HEK293T (cell line): Measurements from ENCODE around the gene MYO7A.

Experiments used
- ARNT ChIP-seq: fragments of 450-650 bp; IDR thresholded peaks from 2 replicates; pipeline ENCODE4 v1.6.1; 2017; ENCODE audit warnings: mild to moderate bottlenecking
- BHLHE40 ChIP-seq: fragments of 450-650 bp; IDR thresholded peaks from 2 replicates; pipeline ENCODE4 v1.6.1; 2016; ENCODE audit warnings: mild to moderate bottlenecking, moderate library complexity, borderline replicate concordance
- CTBP1 ChIP-seq: fragments of 450-650 bp; IDR thresholded peaks from 2 replicates; pipeline ENCODE4 v1.6.1; 2016; ENCODE audit warnings: borderline replicate concordance
- ELF4 ChIP-seq: fragments of 450-650 bp; IDR thresholded peaks from 2 replicates; pipeline ENCODE4 v1.6.1; 2017; ENCODE audit warnings: antibody characterized with exemption
- FOXK2 ChIP-seq: fragments of 450-650 bp; IDR thresholded peaks from 2 replicates; pipeline ENCODE4 v1.6.1; 2016; ENCODE audit warnings: mild to moderate bottlenecking
- FOXM1 ChIP-seq: fragments of 450-650 bp; IDR thresholded peaks from 2 replicates; pipeline ENCODE4 v1.6.1; 2017; ENCODE audit warnings: mild to moderate bottlenecking, borderline replicate concordance
- HDGF ChIP-seq: fragments of 450-650 bp; IDR thresholded peaks from 2 replicates; pipeline ENCODE4 v1.6.1; 2017; ENCODE audit warnings: antibody characterized with exemption, borderline replicate concordance
- L3MBTL2 ChIP-seq: fragments of 450-650 bp; conservative IDR thresholded peaks from 2 replicates; pipeline ENCODE4 v1.6.1; 2016; ENCODE audit warnings: mild to moderate bottlenecking
- LEF1 ChIP-seq: fragments of 450-650 bp; IDR thresholded peaks from 2 replicates; pipeline ENCODE4 v1.6.1; 2017; ENCODE audit warnings: mild to moderate bottlenecking, borderline replicate concordance
- NFRKB ChIP-seq: fragments of 450-650 bp; IDR thresholded peaks from 2 replicates; pipeline ENCODE4 v1.6.1; 2016; ENCODE audit warnings: mild to moderate bottlenecking, moderate library complexity
- SUZ12 ChIP-seq: fragments of 450-650 bp; IDR thresholded peaks from 2 replicates; pipeline ENCODE4 v1.6.1; 2016; ENCODE audit warnings: mild to moderate bottlenecking
- TARDBP ChIP-seq: fragments of 450-650 bp; IDR thresholded peaks from 2 replicates; pipeline ENCODE4 v1.6.1; 2016
- TF ChIP-seq, protein P1 (sequence below): fragments of 450-650 bp; IDR thresholded peaks from 2 replicates; pipeline ENCODE4 v1.6.1; 2016

DNA sequence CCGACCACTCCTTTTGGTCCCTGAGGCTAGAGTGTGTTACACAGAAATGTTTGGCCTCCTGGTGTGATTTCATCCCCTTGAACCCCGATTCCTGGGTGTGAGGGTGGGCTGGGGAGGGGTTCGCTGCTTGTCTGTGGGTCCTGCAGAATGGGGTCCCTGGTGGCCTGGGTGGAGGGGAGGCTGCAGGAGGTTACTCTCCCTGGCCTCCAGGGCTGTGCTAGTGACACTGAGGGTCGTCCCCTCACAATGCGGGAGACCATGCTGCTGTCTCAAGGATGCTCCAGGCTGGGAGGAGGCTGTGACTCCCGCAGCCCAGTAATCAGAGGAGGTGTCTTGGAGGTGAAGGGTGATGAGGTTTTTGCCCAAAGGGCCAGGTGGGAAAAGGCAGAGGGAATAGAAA, 42.4 kb upstream of the MYO7A start:
- TF ChIP-seq BHLHE40 = no peak
- no peak for TF ChIP-seq FOXM1
- no peak for TF ChIP-seq TARDBP
- TF ChIP-seq ARNT = no peak
- no peak for TF ChIP-seq ELF4
- no peak for TF ChIP-seq SUZ12
- no peak for TF ChIP-seq L3MBTL2
- TF ChIP-seq FOXK2 = no peak
- TF ChIP-seq LEF1 = no peak
- TF ChIP-seq, protein P1, sequence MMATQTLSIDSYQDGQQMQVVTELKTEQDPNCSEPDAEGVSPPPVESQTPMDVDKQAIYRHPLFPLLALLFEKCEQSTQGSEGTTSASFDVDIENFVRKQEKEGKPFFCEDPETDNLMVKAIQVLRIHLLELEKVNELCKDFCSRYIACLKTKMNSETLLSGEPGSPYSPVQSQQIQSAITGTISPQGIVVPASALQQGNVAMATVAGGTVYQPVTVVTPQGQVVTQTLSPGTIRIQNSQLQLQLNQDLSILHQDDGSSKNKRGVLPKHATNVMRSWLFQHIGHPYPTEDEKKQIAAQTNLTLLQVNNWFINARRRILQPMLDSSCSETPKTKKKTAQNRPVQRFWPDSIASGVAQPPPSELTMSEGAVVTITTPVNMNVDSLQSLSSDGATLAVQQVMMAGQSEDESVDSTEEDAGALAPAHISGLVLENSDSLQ = no peak
- no peak for TF ChIP-seq HDGF
- no peak for TF ChIP-seq CTBP1
- TF ChIP-seq NFRKB = no peak
